ENCODE results near the gene CCN5. TPM values are rescaled to one million over a fixed set of nuclear protein-coding genes. Genes with fewer than 3 reads are reported as not detected.

The CCN5 gene
- total RNA-seq, 2 donors from 2014 or later, result 85.1 to 118 TPM

GRCh38 chr20:44703956-44704488 lies 11.1 kb upstream of the CCN5 start:
- no peak for DNase-seq (ENCODE audit: low spot score)
- no peaks in the 10 kb centered on the region for H3K27me3 ChIP-seq
- H3K4me1 ChIP-seq, result peaks cover 0 to 52% of the 10 kb centered on the region in 2 donors
- no peaks in the 10 kb centered on the region for H3K36me3 ChIP-seq
- H3K27ac ChIP-seq, result peak overlapping the region; percentile 81 to 83
- TF ChIP-seq CTCF (IDR thresholded peaks at IDR 0.05), result no peak
- H3K4me3 ChIP-seq, result no peak overlapping the region
- H3K9me3 ChIP-seq, result no peaks in the 10 kb centered on the region

GRCh38 chr20:44704551-44704971 lies 10.6 kb upstream of the CCN5 start:
- Histone ChIP-seq H3K36me3 (no peaks in the 10 kb centered on the region), H3K4me1 (peaks cover 0 to 52% of the 10 kb centered on the region in 2 donors), H3K9me3 (no peaks in the 10 kb centered on the region), H3K27me3 (no peaks in the 10 kb centered on the region), H3K4me3 (no peak overlapping the region), H3K27ac (peak overlapping the region; percentile 81 to 83)
- no peak for TF ChIP-seq CTCF (IDR thresholded peaks at IDR 0.05)
- DNase-seq (ENCODE audit: low spot score), result no peak

DNA sequence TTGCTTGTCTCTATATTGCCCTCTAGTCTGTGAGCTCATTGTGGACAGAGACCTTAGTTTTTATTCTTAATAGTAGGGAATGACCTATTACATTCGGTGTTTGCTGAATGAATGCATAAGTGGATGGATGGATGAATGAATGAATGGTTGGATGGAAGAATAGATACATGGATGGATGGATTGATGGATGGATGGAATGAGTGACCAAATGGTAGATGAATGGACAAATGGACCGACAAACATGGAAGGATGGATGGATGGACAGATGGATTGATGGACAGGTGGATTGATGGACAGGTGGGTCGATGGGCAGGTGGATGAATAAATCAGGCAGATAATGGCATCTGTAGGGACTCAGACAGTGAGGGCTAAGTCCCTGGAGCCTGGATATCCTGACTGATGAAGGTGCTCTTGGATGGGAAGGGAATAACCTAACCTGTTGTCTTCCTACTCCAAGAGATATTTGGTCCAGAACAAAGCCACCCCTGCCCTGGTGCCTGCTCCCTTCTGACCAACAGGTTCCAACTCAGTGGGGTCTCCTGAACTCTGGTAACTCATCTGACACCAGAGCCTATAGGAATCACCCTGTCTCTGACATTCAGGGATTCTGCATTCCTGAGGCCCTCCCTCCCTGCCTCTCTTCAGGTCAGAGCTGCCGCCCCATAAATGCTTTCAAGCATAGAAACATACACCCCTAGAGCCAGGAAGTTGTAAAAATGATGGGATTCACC lies 9.6 kb upstream of the CCN5 start:
- Histone ChIP-seq H3K27me3 (no peaks in the 10 kb centered on the region), H3K9me3 (no peaks in the 10 kb centered on the region), H3K4me3 (no peak overlapping the region), H3K36me3 (no peaks in the 10 kb centered on the region), H3K27ac (peak overlapping the region; percentile 81 to 83), H3K4me1 (peaks cover 0 to 52% of the 10 kb centered on the region in 2 donors)
- no peak for TF ChIP-seq CTCF (IDR thresholded peaks at IDR 0.05)
- DNase-seq (ENCODE audit: low spot score), result no peak

DNA sequence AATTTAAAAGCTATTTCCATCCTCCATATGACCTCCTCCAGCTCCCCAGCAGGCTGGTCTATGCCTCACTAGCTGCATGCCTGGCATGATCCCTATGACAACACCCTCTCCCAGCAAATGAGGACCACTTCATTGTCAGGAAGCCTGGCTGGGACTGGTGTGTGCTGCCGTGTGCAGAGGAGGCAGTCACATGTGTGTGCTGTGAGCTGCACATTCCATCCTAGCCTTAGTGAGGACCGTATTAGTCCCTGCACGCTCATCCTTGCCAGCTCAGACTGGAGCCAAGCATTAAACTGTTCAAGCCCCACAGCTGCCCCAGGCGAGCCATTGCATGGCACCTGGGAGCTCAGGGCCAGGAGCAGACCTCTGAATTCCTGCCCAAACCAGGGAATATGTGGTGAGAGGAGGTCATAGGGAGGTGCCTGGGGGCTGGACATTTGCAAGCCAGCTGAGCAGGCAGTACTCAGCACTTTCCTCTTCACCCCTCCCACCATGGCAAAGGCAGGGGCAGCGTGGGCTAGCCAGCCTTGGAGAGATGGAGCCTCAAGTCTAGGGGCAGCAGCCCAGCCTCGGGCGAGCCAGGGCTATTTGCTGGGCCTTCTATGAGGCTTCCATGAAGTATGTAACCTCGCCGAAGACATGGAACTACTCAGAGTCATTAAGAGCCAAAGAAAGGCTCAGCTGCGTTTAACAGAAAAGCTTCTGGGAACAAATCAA lies 8.7 kb upstream of the CCN5 start:
- Histone ChIP-seq H3K9me3 (no peaks in the 10 kb centered on the region), H3K27ac (peak overlapping the region; percentile 81), H3K4me1 (peaks cover 0 to 54% of the 10 kb centered on the region in 2 donors), H3K27me3 (no peaks in the 10 kb centered on the region), H3K4me3 (no peak overlapping the region), H3K36me3 (no peaks in the 10 kb centered on the region)
- peak; percentile 76 for DNase-seq (ENCODE audit: low spot score)
- TF ChIP-seq CTCF (IDR thresholded peaks at IDR 0.05), result no peak

GRCh38 chr20:44707018-44707579 lies 8.1 kb upstream of the CCN5 start:
- Histone ChIP-seq H3K4me1 (peaks cover 0 to 54% of the 10 kb centered on the region in 2 donors), H3K9me3 (no peaks in the 10 kb centered on the region), H3K27me3 (no peaks in the 10 kb centered on the region), H3K27ac (peak overlapping the region; percentile 81), H3K4me3 (no peak overlapping the region), H3K36me3 (no peaks in the 10 kb centered on the region)
- TF ChIP-seq CTCF (IDR thresholded peaks at IDR 0.05), result no peak
- DNase-seq (ENCODE audit: low spot score), result no peak

Measured in right atrium auricular region (tissue), 2 donors.